Testis (tissue), 2 donors: ENCODE measurements around the gene RBM5.

Source experiments
- POLR2A ChIP-seq: fragments of 450-650 bp; IDR thresholded peaks from one replicate; pipeline ENCODE4 v1.6.1; 2017; ENCODE audit warnings: antibody characterized with exemption, mild to moderate bottlenecking, moderate library complexity
- TF ChIP-seq, protein P1 (sequence below), 3 experiments: fragments of 450-650 bp in 2 of 3; fragments of 200-600 bp in 1 of 3; sonication (generic) in 1 of 3; IDR thresholded peaks; one replicate each; pipeline ENCODE4 v1.5.1; 2016 to 2019; ENCODE audit warnings: antibody characterized with exemption in 3 of 3, mild to moderate bottlenecking in 2 of 3, moderate library complexity in 1 of 3

DNA sequence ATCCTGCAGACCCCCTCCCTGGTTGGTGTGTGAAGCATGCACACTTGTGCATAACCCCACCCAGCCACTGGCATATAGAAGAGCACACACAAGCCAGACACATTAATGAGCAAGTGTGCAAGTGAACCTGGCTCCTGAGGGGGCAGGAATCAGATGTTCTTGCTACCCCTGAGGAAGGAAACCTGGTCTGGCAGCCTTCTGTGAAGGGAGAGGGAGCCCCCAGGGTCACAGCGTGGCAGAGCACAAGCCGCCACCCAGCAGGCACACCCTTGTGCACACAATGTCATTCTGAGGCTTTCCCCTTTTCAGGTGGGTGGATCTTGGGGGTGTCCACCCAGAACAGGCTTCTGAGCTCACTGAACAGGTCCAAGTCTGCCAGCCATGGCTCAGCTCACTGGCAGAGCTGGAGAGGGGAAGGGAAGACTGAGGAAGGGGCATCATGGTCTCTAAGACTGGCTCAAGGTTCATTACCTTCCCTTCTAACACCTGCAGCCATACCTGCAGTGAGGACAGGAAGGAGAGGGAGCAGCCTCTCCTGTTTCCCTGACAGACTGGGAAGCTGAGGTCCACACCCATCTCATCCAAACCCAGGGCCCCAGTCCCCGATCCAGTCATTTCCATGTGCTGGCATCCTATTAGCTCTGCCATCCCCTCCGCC, 34.8 kb downstream of the RBM5 start:
- TF ChIP-seq, protein P1, sequence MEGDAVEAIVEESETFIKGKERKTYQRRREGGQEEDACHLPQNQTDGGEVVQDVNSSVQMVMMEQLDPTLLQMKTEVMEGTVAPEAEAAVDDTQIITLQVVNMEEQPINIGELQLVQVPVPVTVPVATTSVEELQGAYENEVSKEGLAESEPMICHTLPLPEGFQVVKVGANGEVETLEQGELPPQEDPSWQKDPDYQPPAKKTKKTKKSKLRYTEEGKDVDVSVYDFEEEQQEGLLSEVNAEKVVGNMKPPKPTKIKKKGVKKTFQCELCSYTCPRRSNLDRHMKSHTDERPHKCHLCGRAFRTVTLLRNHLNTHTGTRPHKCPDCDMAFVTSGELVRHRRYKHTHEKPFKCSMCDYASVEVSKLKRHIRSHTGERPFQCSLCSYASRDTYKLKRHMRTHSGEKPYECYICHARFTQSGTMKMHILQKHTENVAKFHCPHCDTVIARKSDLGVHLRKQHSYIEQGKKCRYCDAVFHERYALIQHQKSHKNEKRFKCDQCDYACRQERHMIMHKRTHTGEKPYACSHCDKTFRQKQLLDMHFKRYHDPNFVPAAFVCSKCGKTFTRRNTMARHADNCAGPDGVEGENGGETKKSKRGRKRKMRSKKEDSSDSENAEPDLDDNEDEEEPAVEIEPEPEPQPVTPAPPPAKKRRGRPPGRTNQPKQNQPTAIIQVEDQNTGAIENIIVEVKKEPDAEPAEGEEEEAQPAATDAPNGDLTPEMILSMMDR (IDR thresholded peaks at IDR 0.05), result no peak
- no peak for TF ChIP-seq POLR2A
